ENCODE data around the gene PKP1.

Gene PKP1

GRCh38 chr1:201350884-201351283 is 67.6 kb downstream of the PKP1 start:
- DNase-seq (ENCODE audit: low read depth), result no peak

DNA sequence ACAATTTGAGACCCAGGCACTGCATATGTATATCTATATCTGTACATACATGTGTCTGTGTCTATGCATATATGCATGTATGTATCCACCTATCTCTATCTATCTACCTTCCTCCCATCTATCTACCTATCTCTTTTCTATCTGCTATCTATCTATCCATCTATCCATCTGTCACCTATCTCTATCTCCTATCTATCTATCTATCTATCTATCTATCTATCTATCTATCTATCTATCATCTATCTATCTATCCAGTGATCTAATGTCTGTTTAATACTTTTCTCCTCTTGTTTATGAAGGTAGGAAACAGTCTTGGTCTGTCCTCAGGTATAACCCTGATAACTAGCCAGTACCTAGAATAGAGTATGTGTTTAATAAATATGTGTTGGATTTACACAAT is 68.3 kb downstream of the PKP1 start:
- DNase-seq (ENCODE audit: low read depth), result no peak

- no peak for DNase-seq (ENCODE audit: low read depth)
Measured at GRCh38 chr1:201353186-201353940, 70.1 kb downstream of the PKP1 start.

GRCh38 chr1:201354151-201354900 is 71.0 kb downstream of the PKP1 start:
- DNase-seq (ENCODE audit: low read depth), result no peak

DNA sequence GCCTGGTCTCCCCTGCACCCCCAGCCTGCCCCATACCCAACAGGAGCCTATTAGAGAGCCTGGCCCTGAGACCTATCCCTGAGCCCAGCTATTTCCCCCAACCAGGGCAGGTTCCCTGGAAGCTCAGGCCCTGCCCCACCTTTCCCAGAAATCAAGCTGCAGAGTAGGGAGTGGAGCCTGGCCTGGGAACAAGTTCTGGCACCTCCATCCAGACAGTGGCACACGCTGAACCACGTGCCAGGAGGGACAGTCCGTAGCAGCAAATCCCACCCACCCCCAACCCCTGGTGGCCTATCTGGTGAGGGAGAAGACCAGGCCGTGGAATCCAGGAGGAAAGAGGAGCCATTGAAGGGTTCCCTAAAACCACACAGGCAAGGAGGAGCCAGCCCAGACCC is 71.6 kb downstream of the PKP1 start:
- DNase-seq (ENCODE audit: low read depth), result no peak

- DNase-seq (ENCODE audit: low read depth), result no peak
Measured at GRCh38 chr1:201355471-201355870, 72.2 kb downstream of the PKP1 start.

- DNase-seq (ENCODE audit: low read depth), result no peak
Measured at GRCh38 chr1:201356236-201356635, 72.9 kb downstream of the PKP1 start.

GRCh38 chr1:201356701-201357100 is 73.4 kb downstream of the PKP1 start:
- DNase-seq (ENCODE audit: low read depth), result no peak

DNA sequence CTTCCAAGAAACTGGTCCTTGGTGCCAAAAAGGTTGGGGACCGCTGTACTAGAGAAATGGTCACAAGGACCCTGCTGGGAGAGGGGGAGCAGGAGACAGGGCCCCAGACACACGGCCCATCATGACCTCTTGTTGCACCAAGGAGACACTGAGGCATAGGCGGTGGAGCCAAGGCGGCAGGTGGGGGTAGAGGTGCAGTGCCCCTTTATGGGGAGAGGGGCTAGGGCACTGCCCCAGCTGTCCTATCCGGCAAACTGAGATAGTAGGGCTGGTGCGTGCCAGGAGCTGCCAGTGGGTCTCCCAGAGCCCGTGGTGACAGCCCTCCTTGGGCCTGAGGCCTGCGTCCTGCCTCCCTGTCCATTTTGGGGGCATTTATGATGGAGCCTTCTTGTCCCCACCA is 73.9 kb downstream of the PKP1 start:
- DNase-seq (ENCODE audit: low read depth), result no peak

- no peak for DNase-seq (ENCODE audit: low read depth)
Measured at GRCh38 chr1:201357636-201358348, 74.5 kb downstream of the PKP1 start.

DNA sequence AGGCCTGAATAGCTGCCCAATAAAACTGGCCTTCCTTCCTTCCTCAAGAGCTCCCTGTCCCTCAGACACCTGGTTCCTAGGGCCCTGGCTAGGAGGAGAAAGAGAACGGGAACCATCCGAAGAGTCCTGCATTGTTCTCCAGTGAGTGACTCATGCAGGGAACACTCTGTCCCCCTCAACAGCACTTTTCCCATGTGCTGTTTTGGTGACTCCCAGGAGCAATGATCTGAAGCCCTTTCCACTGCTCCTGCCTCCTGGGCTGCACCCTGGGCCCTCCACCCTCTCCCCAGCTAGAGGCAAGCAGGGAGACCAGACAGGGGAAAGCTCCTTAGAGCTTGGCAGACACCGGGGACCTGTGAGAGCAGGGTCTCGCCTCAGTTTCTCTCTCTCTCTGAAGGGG is 75.3 kb downstream of the PKP1 start:
- DNase-seq (ENCODE audit: low read depth), result no peak

DNA sequence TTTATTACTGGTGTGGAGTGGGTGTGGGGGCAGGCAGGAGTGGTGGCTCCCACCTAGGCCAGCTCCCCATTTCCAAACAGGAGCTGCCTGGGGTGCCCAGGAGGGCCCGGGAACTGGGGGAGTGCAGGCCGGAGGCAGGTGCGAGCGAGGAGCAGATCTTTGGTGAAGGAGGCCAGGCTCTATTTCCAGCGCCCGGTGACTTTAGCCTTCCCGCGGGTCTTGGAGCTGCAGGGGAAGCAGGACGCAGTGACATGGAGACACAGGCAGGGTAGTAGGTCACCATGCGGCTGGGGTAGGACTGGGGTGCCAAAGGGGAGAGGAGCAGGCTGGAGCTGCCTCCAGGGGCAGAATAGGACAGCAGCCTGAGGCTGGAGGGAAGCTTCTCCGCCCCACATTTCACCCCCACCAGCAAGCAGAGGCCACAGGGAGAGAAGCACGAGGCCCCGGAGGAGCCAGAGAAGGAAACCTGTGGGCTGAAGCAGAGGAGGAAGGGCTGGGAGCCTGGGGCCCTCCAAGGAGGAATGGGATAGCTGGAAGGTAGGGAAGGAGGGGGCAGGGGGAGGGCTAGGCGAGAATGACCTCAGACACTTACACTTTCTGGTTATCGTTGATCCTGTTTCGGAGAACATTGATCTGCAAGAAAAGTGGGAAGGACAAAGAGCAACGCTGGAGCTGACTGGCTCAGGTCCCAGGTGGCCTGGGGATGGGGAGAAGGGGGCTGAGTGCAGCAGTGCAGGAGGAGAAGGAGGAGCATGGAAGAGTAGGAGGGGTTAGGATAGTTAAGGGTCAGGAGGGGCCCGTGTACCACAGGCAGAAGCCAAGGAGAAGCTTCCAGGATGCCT is 75.9 kb downstream of the PKP1 start:
- DNase-seq (ENCODE audit: low read depth), result no peak

DNA sequence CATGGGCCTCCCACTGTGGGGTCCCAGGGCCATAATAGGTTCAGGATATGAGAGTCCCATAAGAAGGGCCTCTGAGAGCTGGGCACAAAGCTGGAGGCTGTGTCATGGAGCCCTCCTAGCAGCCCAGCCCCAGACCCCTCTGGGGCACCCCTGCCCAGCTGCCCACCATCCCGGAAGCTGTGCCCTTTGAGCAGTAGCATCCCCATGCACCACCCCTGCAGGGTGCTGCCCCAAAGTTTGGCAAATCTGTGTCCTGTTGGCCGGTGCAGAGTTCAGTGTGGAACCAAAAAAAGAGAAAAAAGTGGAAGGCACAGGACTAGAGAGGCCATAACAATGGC is 76.5 kb downstream of the PKP1 start:
- DNase-seq (ENCODE audit: low read depth), result no peak

DNA sequence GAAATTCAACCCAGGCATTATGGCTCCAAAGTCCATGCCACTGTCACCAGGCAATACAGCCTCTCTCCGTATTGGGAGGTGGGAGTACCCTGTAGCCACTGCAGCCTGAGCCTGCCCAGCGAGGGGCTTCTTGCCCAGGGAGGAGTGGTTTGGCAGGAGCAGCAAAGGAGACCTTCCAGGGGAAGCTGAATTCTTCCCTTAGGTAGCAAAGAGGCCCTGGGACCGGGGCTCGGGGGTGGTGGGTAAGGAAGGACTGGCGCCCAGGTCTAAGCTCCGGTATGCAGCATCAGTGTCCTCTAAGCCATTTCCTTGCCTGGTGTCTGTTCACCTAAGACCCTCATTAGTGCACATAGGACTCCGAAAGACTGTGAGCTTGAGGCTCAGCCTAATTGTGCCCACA is 77.2 kb downstream of the PKP1 start:
- no peak for DNase-seq (ENCODE audit: low read depth)

DNA sequence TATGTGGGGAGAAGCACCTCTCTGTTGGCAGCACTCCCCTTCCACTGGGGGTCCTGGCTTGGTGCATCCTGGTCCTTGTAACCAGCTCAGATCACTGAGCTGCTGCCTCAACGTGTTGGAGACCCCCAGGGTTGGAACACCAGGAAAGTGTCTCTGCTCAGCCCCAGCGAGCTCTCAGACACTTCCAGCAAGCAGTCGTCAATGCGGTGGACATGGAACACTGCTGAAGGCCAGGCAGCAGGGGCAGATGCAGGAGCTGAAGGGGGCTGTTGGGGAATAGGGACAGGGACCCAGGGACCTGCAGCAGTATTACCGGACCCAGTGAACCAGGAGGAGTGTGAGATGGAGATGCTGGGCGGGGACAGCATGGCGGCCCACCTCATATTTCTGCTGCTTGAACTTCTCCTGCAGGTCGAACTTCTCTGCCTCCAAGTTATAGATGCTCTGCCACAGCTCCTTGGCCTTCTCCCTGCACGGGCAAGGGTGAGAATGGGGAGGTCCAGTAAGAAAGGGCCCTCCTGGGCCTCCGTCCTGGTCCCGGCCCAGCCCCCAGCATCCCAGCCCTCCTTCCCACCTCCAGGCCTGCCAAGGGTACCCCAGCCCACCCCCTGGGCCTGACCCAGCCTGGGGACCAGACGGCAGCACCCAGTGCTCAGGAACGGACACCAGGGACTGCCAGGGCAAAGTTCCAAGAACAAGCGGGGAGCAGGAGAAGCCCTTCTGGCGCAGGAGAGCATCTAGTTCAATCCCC is 77.8 kb downstream of the PKP1 start:
- no peak for DNase-seq (ENCODE audit: low read depth)

DNA sequence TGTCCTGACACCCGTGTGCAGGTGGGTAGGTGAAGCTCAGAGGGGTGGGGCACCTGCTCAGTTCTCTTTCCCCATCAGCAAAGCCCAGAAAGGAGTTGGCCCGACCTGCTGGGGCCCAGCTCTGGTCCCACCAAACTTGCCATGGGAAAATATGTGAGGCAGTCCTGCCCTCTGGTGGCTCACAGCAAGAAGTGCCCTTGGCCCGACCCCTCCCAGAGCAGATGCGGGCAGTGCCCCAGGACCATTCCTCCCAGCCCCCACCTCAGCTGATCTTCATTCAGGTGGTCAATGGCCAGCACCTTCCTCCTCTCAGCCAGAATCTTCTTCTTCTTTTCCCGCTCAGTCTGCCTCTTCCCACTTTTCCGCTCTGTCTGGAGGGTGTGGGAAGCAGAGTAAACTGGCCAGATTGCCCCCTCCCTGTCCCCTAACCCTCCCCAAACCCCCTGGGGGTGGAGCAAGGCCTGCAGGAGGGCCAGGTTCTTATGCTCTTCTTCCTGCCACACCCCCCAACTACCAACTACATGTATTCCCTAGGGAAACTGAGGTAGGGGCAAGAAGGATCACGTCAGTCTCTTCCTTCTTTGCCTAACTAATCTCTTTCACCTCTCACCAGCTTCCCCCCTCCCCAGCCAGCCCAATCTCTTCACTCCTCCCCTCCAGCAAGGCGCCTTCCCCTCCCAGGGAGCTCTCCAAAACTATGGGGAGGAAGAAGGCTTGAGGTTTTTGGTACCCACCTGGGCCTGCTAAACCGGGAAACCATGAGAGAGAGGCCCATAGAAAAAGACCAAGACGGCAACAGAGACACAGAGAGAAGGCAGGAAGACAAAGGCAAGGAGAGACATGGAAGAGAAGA is 78.6 kb downstream of the PKP1 start:
- no peak for DNase-seq (ENCODE audit: low read depth)

- DNase-seq (ENCODE audit: low read depth), result no peak
Measured at GRCh38 chr1:201362906-201363305, 79.6 kb downstream of the PKP1 start.

- DNase-seq (ENCODE audit: low read depth), result no peak
Measured at GRCh38 chr1:201363467-201363866, 80.2 kb downstream of the PKP1 start.

DNA sequence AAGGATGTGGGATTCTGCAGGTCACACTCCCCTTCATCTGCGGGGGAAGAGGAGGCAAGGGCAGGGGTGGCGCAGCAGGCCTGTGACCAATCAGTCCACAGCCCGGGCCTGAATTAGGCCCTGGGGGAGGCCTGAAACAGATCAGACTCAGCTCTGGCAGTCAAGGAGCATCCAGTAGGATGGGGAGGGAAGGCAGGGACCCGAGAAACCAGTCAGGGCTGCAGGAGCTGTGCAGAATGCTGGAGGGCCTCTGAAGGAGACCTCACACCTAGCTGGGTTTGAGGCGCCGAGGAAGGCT is 81.5 kb downstream of the PKP1 start:
- no peak for DNase-seq (ENCODE audit: low read depth)

DNA sequence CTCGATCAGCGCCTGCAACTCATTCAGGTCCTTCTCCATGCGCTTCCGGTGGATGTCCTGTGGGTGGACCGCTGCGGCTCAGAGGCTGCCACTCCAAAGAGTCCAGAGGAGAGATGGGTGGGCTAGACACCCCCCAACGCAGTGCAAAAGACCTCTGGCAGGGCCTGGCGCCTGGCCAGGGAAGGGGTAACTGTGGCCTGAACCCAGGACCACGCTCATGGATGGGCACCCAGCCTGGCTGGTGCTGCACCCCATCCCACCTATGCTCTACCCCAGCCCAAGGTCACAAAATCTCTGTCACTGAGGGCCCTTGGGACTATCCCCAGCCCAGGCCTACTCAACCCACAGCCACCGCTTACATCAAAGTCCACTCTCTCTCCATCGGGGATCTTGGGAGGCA is 81.9 kb downstream of the PKP1 start:
- no peak for DNase-seq (ENCODE audit: low read depth)

GRCh38 chr1:201366696-201367095 is 83.4 kb downstream of the PKP1 start:
- DNase-seq (ENCODE audit: low read depth), result no peak
